ENCODE data around the gene LENG8.

- TF ChIP-seq POLR2AphosphoS5 (IDR thresholded peaks at IDR 0.05; ENCODE audit: low read depth, low read length), result no peak
- TF ChIP-seq TAF1 (IDR thresholded peaks at IDR 0.05; ENCODE audit: borderline replicate concordance, low read depth, low read length), result no peak
- no peak for TF ChIP-seq POLR2A (IDR thresholded peaks at IDR 0.05; ENCODE audit: low read depth, low read length)
Observed at GRCh38 chr19:54408456-54409026, 40.5 kb upstream of the LENG8 start.
